ENCODE data around the gene AUP1. TPM values are rescaled to one million over a fixed set of nuclear protein-coding genes. Genes with fewer than 3 reads are reported as not detected.

The AUP1 gene
- total RNA-seq, 2 donors from 2014 or later, result 101 to 124 TPM

- Histone ChIP-seq H3K9me3 (no peaks in the 10 kb centered on the region), H3K4me3 (peak overlapping the region; percentile 63 to 89), H3K27ac (peak overlapping the region; percentile 54 to 77), H3K27me3 (replicated peaks; ENCODE audit: insufficient read depth) (no peaks in the 10 kb centered on the region), H3K4me1 (replicated peaks) (peaks cover 7% of the 10 kb centered on the region), H3K36me3 (peaks cover 0 to 4% of the 10 kb centered on the region in 2 donors)
- 3% methylated on average over 54 of the region's 54 CpGs for WGBS
- TF ChIP-seq, protein P1, sequence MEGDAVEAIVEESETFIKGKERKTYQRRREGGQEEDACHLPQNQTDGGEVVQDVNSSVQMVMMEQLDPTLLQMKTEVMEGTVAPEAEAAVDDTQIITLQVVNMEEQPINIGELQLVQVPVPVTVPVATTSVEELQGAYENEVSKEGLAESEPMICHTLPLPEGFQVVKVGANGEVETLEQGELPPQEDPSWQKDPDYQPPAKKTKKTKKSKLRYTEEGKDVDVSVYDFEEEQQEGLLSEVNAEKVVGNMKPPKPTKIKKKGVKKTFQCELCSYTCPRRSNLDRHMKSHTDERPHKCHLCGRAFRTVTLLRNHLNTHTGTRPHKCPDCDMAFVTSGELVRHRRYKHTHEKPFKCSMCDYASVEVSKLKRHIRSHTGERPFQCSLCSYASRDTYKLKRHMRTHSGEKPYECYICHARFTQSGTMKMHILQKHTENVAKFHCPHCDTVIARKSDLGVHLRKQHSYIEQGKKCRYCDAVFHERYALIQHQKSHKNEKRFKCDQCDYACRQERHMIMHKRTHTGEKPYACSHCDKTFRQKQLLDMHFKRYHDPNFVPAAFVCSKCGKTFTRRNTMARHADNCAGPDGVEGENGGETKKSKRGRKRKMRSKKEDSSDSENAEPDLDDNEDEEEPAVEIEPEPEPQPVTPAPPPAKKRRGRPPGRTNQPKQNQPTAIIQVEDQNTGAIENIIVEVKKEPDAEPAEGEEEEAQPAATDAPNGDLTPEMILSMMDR (IDR thresholded peaks at IDR 0.05), result no peak
- TF ChIP-seq POLR2AphosphoS5 (IDR thresholded peaks at IDR 0.05) (no peak), POLR2A (IDR thresholded peaks at IDR 0.05) (no peak)
- intact Hi-C loops (cut with DNase I), result no loop called here
- DNase-seq (ENCODE audit: low spot score), result no peak
Measured at GRCh38 chr2:74530239-74531187, 1.0 kb upstream of the AUP1 start.

DNA sequence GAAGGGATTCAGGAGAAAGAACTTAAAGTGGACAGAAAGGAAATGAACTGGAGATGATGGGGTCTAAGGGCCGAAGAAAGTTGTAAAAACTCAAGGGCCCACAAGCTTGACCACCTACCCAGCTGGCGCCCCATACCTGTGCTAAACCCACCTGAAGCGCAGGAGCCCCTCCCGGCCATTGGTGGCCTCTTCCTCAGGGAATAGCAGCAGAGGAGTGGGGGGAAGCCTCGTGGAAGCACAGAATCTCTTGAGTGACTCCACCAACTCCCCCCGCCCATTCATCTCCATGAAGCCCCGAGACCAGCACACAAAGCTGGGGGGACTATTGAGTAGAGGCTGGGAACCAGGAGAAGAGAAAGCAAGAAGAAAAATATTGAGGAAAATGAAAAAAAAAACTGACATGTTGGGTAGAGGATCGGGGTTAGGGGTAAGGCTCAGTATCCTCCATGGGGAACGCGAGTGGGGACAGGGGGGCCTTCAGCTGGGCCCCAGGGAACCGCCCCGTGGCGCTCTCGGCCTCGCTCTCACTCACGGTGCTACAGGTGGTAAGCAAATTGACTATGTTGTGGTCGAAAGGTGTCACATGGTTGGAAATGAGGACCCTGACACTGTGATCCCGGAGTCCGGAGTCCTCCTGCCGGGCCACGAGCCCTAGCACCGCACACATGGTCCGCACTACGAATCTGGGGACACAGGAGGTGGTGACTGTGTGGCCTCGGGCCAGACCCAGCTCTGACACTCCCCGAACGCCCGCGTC lies 728 bp downstream of the AUP1 start:
- TF ChIP-seq, protein P1 (IDR thresholded peaks at IDR 0.05), result no peak
- TF ChIP-seq POLR2A (IDR thresholded peaks at IDR 0.05), result no peak
- TF ChIP-seq POLR2AphosphoS5 (IDR thresholded peaks at IDR 0.05), result no peak
- no peak for DNase-seq (ENCODE audit: low spot score)
- Histone ChIP-seq H3K36me3 (peaks cover 0 to 4% of the 10 kb centered on the region in 2 donors), H3K27ac (peak overlapping the region; percentile 67 to 82), H3K4me1 (replicated peaks) (peaks cover 7% of the 10 kb centered on the region), H3K4me3 (peak overlapping the region; percentile 63 to 89), H3K9me3 (no peaks in the 10 kb centered on the region), H3K27me3 (replicated peaks; ENCODE audit: insufficient read depth) (no peaks in the 10 kb centered on the region)
- WGBS, result 28% methylated on average over 17 of the region's 29 CpGs
- intact Hi-C loops (cut with DNase I), result loop anchor here (1.0 to 10.0 kb wide), 2 partner anchors 45 to 56 kb away; partner anchors contain the start of gene TTC31

DNA sequence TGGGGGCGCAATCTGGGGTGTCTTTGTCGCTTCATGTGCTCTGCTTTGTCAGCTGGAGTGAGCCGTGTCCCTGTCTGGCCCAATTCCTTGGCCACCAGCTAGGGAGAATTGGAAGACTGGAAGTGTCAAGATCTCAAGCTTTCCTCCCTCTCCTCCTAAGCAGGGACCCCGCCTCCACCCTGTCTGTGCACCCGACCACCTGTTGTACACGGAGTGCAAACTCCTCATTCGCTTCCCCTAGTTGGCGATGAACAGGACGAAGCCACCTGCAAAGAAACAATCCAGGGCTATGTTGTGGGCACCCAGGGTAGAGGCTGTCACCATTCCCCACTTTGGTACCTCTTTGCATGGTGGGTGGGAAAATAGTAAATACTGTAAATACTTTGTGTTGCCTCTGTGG lies 1.8 kb downstream of the AUP1 start:
- Histone ChIP-seq H3K9me3 (no peaks in the 10 kb centered on the region), H3K36me3 (peaks cover 0 to 4% of the 10 kb centered on the region in 2 donors), H3K27me3 (replicated peaks; ENCODE audit: insufficient read depth) (no peaks in the 10 kb centered on the region), H3K4me1 (replicated peaks) (peaks cover 7% of the 10 kb centered on the region), H3K4me3 (no peak overlapping the region), H3K27ac (no peak overlapping the region)
- no peak for DNase-seq (ENCODE audit: low spot score)
- intact Hi-C loops (cut with DNase I), result loop anchor here (10.0 kb wide), 1 partner anchor 57 kb away; no protein-coding TSS in a partner anchor
- TF ChIP-seq, protein P1 (IDR thresholded peaks at IDR 0.05), result no peak
- TF ChIP-seq POLR2AphosphoS5 (IDR thresholded peaks at IDR 0.05) (no peak), POLR2A (IDR thresholded peaks at IDR 0.05) (no peak)
- WGBS, result 93% methylated on average over 9 of the region's 9 CpGs

DNA sequence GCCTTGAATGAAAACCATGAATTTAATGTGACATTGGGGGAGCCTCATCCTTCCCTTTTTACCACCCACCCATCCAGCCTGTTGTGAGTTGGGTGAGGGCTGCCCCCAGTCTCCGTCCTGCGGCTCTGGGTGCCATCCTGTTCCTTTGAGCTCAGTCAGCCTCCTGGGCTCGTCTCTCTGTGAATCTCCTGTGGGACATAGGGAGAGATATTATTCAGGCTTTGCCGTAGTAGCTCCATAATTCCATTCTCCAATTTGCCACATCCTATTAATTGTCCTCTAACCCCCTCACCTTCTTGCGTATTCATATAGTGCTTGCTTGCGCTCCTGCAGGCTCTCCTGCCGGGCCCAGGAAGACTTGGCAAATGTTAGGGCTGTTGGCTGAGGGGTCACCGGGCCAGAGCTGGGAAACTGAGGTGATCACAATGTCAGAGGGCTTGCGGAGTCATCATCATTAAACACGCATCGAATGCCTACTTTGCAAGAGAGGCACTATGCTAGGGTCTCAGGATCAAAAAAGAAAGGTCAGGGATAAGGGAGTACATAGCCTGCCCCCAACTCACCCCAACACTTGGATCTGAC lies 2.8 kb downstream of the AUP1 start:
- WGBS, result 98% methylated on average over 11 of the region's 11 CpGs
- H3K36me3 ChIP-seq, result peaks cover 0 to 4% of the 10 kb centered on the region in 2 donors
- no peak overlapping the region for H3K4me3 ChIP-seq
- H3K9me3 ChIP-seq, result no peaks in the 10 kb centered on the region
- H3K27me3 ChIP-seq (replicated peaks; ENCODE audit: insufficient read depth), result no peaks in the 10 kb centered on the region
- H3K4me1 ChIP-seq (replicated peaks), result peaks cover 7% of the 10 kb centered on the region
- DNase-seq (ENCODE audit: low spot score), result no peak
- intact Hi-C loops (cut with DNase I), result loop anchor here (10.0 kb wide), 1 partner anchor 58 kb away; no protein-coding TSS in a partner anchor
- TF ChIP-seq POLR2AphosphoS5 (IDR thresholded peaks at IDR 0.05) (no peak), POLR2A (IDR thresholded peaks at IDR 0.05) (no peak)
- TF ChIP-seq, protein P1 (IDR thresholded peaks at IDR 0.05), result no peak
- no peak overlapping the region for H3K27ac ChIP-seq
